Mesothelial cell of epicardium (in vitro differentiated cells): ENCODE measurements around the gene OLFM1. TPM values are rescaled to one million over a fixed set of nuclear protein-coding genes. Genes with fewer than 3 reads are reported as not detected.

Experiments
- DNase-seq, 2 experiments: peaks; one replicate each; pipeline ENCODE4 v3.0.0; 2021; ENCODE audit warnings: low spot score in 2 of 2; ENCODE audit not compliant: unreplicated experiment in 2 of 2
- H3K27ac Mint-ChIP-seq: 2 replicates; pipeline ENCODE4 v1.8.0; 2021; ENCODE audit warnings: mixed read lengths
- H3K27me3 Mint-ChIP-seq: 2 replicates; pipeline ENCODE4 v1.8.0; 2021; ENCODE audit warnings: low read depth, mixed read lengths
- H3K36me3 Mint-ChIP-seq: 2 replicates; pipeline ENCODE4 v1.8.0; 2021; ENCODE audit warnings: mixed read lengths
- H3K4me1 Mint-ChIP-seq: 2 replicates; pipeline ENCODE4 v1.8.0; 2021; ENCODE audit warnings: mixed read lengths
- H3K4me3 Mint-ChIP-seq: 2 replicates; pipeline ENCODE4 v1.8.0; 2021; ENCODE audit warnings: mild to moderate bottlenecking, moderate library complexity, mixed read lengths
- H3K9me3 Mint-ChIP-seq: 2 replicates; pipeline ENCODE4 v1.8.0; 2021; ENCODE audit warnings: mixed read lengths
- CTCF ChIP-seq: fragments of 200-600 bp; sonication (generic); IDR thresholded peaks from one replicate; pipeline ENCODE4 v1.5.0; 2021; ENCODE audit warnings: antibody characterized with exemption; ENCODE audit not compliant: unreplicated experiment
- total RNA-seq: library from RNA; stranded (reverse); gene quantifications from 3 replicates; pipeline ENCODE4 v1.2.1, GENCODE V29; 2021

OLFM1 gene
- total RNA-seq, 1 donor from 2014 or later: 2.0 TPM

- Mint-ChIP-seq H3K4me3 (no peak overlapping the region), H3K27me3 (peaks cover 56% of the 10 kb centered on the region), H3K36me3 (no peaks in the 10 kb centered on the region), H3K4me1 (no peaks in the 10 kb centered on the region), H3K9me3 (peaks cover 12% of the 10 kb centered on the region), H3K27ac (no peak overlapping the region)
- DNase-seq: peak; percentile 8 to 31
- TF ChIP-seq CTCF: no peak
Measured at GRCh38 chr9:135051316-135052038, 36.0 kb upstream of the OLFM1 start.

- H3K36me3 Mint-ChIP-seq: no peaks in the 10 kb centered on the region
- H3K9me3 Mint-ChIP-seq: peaks cover 12% of the 10 kb centered on the region
- peaks cover 64% of the 10 kb centered on the region for H3K27me3 Mint-ChIP-seq
- H3K4me3 Mint-ChIP-seq: no peak overlapping the region
- no peak overlapping the region for H3K27ac Mint-ChIP-seq
- no peak for TF ChIP-seq CTCF
- H3K4me1 Mint-ChIP-seq: no peaks in the 10 kb centered on the region
- peak in 1 of 2 experiments; percentile 21 for DNase-seq
Measured at GRCh38 chr9:135053133-135053532, 34.3 kb upstream of the OLFM1 start.

- peaks cover 70% of the 10 kb centered on the region for H3K27me3 Mint-ChIP-seq
Measured at GRCh38 chr9:135055181-135055580, 32.3 kb upstream of the OLFM1 start.

GRCh38 chr9:135056541-135056940, 30.9 kb upstream of the OLFM1 start:
- peaks cover 79% of the 10 kb centered on the region for H3K27me3 Mint-ChIP-seq
- H3K9me3 Mint-ChIP-seq: peaks cover 12% of the 10 kb centered on the region
- no peak for DNase-seq
- no peak overlapping the region for H3K27ac Mint-ChIP-seq
- no peaks in the 10 kb centered on the region for H3K36me3 Mint-ChIP-seq
- no peaks in the 10 kb centered on the region for H3K4me1 Mint-ChIP-seq
- TF ChIP-seq CTCF: no peak
- H3K4me3 Mint-ChIP-seq: no peak overlapping the region

More at GRCh38 chr9:135055181-135055580, 32.3 kb upstream of the OLFM1 start:
- no peak for TF ChIP-seq CTCF
- no peaks in the 10 kb centered on the region for H3K4me1 Mint-ChIP-seq
- DNase-seq: no peak
- H3K36me3 Mint-ChIP-seq: no peaks in the 10 kb centered on the region
- no peak overlapping the region for H3K4me3 Mint-ChIP-seq
- no peak overlapping the region for H3K27ac Mint-ChIP-seq
- peaks cover 12% of the 10 kb centered on the region for H3K9me3 Mint-ChIP-seq

- TF ChIP-seq CTCF: no peak
- DNase-seq: peak in 1 of 2 experiments; percentile 2
- peaks cover 2% of the 10 kb centered on the region for H3K36me3 Mint-ChIP-seq
- peaks cover 55% of the 10 kb centered on the region for H3K27me3 Mint-ChIP-seq
- peaks cover 24% of the 10 kb centered on the region for H3K9me3 Mint-ChIP-seq
- H3K4me3 Mint-ChIP-seq: no peak overlapping the region
- H3K27ac Mint-ChIP-seq: no peak overlapping the region
- H3K4me1 Mint-ChIP-seq: no peaks in the 10 kb centered on the region
Measured at GRCh38 chr9:135060461-135061116, 26.9 kb upstream of the OLFM1 start.
